HG02610 (cell line): ENCODE data around the gene GGT5.
"Not testable (repeated sequence)": the region's sequence is repeated elsewhere in the genome, so short reads cannot be mapped to it uniquely, and the experiment has no call there.

Experiments used
- ATAC-seq: cut with Tn5 transposase; IDR thresholded peaks from one replicate; pipeline ENCODE4 v1.9.1; 2021; ENCODE audit warnings: mild to moderate bottlenecking, moderate library complexity; ENCODE audit not compliant: unreplicated experiment

The GGT5 gene

DNA sequence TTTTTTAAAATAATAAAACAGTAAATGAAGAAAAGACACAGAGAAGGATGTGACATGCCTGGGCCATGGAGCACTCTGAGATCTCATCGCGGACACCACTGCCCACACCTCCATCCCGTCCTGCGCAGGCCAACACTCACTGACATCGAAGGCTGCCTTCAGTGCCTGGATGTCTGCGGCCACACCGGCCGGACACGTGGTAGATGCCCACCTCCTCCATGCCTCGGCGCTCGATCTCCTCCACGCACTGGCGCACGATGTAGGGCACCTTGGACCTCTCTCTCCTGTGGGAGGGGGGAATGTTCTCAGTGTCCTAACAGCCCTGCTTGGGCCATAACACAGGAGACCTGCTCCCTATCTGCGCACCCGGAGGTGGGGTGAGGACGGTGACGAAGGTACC lies 18.6 kb upstream of the GGT5 start:
- not testable (repeated sequence) for ATAC-seq

DNA sequence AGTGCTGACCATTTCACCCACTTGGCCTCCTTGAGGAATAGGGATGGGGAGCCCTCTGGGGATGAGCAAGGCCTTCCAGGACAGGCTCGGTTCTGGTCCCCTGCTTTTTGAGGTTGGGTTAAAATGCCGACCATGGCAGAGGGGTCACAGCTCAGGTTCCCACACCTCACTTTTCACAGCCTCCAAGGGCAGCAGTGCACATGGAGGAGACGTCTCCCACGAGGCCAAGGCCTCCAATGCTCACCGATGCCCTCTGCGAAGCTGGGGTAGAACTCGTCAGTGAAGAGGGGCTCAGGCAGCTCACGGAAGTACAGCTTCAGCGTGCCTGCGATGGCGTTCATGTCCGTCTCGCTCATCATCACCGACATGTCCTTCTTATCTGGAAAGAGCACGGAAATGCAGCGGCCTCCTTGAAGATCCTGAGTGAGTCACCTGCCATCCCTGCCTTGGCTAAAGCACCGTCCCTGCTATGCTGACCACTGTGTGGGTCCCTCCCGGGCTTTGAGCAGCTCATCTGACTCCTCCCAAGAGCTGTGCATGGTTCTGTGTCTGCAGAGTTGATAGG lies 17.4 kb upstream of the GGT5 start:
- ATAC-seq, result not testable (repeated sequence)

DNA sequence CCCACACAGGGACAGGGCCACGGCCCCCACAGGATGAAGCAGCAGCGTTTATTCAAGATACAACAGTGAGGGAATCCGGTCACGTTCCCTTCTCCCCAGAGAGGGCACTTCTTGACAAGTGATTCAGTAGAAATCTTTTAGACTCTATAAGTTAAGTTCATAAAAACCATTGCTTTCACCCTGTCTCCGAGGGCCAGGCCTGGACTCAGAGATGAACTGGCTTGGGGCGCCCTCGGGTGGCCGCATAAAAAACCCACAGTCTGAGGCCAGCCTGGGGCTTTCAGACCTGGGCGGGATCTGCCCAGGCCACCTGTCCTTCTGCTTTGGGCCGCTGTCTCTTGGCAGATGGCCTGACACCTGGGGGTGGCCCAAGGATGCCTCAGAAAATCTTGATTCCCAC lies 14.6 kb upstream of the GGT5 start:
- ATAC-seq, result not testable (repeated sequence)

DNA sequence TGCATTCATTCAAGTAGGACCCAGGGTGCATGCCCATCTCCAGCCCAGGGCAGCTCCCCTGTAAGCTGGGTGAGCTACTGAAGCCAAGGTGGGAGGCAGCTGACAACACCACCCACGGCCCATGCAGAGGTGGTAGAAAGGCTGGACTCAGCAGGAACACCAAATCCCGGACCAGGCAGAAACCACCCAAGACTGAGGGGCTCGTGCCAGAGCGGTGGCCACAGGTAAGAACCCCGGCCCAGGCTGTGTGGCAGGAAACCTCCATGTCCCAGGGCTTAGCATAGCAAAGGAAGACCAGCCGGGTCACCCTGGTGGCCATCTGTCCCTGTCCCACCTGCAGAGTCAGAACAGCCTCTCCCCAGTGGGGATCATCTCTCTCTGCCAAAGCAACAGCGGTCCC lies 11.9 kb upstream of the GGT5 start:
- not testable (repeated sequence) for ATAC-seq

DNA sequence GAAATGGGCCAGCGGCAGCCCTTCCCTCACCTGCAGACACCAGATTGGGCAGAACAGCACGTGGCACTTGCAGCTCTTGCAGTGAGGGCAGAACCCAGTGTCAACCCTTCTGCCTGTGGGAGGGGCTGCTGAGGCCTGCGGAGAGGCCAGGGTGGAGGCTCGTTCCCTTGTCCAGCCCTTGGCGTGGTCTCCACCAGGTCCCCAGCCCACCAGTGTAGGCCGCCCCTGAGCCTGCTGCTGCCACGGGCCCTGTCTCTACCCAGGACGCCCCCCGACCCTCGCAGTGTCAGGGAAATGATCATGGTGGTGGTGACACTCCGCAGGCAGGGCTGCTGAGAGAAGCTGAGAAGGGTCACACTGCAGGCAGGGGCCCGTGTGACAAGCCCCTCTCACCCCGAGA lies 11.3 kb upstream of the GGT5 start:
- ATAC-seq, result not testable (repeated sequence)

DNA sequence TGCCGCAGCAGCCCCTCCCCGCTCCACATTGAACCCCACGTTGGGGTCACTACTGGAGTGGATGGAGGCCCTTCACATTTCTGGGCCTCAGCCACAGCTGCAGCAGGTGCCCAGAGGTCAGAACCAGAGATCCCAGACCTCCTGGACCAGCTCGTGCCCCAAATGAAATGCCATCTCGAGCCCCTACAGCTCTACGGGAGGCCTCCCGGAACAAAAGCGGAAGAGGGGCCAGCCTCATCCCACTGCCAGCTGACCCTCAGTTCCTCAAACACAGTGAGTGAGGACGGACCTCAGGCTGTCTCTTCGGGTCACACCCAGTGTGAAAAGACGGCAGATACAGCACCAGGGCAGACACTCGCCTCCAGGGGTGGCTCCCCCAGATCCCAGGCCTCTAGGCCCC lies 8.2 kb upstream of the GGT5 start:
- ATAC-seq, result not testable (repeated sequence)

DNA sequence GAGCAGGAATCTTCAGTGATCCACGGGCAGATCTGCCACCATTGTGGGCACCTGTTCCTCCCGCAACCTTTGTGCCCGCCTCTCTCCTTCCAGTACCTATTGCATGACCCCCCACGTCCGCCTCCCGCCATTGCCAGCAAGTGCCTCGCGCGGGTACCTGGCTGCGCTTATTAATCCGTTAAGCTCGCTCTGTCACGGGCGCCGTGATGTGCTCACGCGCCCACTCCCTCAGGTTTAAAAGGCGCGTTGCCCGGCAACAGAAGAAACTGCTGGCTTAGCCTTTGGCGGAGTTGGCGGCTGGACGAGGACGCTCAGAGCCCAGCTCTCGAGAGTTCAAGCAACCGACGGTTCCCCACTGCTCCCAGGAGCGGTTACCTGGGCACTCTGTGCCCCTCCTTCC lies 6.4 kb upstream of the GGT5 start:
- ATAC-seq, result not testable (repeated sequence)

DNA sequence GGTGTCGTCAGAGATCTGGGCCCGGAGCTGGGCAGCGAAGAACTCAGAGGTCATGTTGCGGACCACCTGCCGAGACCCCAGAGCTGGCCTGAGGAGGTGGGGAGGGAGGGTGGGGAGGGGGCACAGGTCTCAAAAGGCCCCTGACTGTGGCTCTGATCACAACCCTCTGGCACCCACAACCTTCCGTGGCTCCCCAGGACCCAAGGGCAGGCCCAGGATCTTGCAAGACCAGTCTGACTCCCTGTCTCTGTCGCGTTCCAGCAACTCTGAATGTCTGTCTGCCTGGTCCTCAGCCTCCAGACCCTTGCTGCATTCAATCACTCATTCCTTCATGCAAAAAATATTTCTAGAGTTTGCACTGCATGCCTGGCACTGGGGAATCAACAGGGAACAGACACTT lies 4.5 kb upstream of the GGT5 start:
- ATAC-seq, result not testable (repeated sequence)

DNA sequence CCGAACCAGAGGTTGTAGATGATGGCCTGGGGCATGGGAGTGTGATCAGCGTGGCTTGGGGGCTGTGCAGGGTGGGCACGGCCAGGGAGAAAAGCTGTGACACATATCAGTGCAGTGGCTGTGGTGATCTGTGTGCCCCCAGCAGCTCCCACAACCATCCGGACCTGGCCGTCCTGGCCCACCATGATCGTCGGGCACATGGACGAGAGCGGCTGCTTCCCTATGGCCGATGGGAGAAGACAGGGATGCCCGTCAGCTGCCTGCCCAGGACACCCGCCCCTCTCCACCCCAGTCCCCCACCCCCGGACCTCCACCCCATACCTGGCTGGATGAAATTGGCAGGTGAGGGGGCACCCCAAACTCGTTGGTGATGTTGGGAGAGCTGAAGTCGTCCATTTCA lies 3.7 kb upstream of the GGT5 start:
- ATAC-seq, result not testable (repeated sequence)

DNA sequence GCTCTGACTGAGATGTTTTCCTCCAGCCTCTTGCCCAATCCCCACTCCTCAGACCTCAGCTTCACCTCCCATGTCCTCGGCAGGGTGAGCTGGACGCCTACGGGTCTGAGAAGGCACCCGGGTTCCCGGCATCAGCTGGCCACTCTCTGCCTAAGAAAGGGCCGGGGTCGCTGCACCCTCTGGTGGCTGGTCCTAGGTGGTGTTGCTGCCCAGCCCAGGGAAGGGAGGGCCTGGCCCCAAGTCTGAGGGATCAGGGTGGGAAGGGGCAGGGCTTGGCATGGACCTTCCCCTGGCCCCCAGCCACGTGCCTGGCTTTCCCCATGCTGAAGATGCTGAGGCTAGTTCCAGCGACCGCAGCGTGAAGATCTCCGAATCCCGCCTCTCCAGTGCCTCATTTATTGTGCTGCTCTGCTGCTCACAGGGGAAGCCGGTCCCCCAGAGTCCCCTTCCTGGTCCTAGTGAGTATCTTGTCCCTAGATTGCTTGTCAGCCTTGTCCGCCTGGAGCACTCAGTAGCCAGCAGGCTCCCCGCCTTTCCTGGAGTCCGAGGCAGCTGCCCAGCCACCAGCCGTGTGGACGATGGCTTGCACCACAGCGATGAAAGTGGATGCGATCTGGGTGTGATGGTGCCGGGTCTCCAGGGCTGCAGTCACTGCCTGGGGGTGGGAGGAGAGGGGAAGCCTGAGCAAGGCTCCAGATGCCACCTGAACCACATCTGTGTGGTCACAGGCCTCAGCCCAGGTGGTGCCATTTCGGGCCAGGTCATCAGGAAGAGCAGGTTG lies 2.9 kb upstream of the GGT5 start:
- no peak for ATAC-seq

DNA sequence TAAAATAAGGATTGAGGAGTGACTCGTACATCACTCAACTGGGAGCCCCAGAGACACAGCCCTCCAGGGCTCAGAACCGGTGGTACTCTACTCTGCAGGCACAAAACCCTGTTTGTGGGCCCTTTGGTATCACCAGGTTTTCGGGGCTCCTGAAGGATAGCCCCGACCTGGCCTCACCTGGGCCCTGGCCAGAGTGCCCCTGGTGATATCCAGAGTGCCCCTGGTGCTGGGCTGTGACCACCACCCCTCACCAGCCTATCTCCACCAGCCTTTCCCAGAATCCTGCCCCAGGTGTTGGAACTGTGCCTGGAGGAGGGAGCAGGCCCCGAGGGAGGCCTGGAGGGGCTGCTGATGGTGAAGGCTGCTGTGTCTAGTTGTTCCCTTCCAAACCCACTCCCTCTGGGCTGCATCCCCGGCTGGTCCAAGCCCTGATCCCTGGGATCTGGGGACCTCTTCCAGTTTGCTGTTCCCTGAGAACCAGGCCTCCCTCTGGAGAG lies 2.2 kb upstream of the GGT5 start:
- ATAC-seq, result no peak

DNA sequence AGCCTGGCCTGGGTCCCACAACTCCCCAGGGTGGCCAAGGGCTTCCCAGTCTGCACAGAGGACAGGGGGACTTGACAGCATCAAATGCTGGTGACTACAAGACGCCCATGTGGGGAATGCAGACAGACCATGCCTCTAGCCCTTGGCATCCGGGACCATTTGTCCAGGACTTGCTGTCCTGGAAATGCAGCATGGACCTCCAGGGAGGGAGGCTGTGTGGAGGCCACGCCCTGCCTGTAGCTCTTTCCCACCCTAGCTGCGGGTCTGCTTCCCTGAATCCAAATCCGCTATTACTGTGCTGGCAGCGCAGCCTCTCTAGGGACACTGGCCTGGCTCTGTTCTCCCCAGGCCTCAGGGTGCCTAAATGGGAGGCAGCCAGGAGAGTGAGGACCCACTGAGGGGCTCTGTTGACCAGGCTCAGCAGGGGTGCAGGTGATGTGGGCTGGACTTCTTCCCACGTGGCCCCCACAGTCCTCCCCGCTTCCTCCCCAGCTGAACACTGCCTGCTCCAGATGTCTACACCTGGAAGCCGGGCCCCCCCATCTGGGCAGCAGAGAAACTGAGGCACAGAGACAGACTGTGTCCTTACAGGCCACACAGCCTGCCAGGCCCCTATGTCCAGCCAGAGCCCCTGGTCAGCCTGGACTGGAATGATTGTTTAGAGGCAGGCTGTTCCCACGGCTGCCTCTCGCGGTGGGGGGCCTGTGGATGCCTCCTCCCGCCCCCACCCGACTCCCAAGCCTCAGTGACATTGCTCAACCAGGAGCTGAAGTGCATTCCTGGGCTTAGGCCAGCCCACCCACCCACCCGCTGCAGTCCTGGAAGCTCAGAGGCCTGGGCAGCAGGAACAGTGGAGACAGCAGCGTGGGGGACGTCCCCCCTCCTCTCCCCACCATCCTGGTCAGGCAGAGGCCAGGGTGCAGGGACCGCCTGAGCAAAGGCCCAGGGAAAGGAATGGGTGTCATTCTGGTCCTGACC lies 991 bp upstream of the GGT5 start:
- ATAC-seq, result not testable (repeated sequence)

DNA sequence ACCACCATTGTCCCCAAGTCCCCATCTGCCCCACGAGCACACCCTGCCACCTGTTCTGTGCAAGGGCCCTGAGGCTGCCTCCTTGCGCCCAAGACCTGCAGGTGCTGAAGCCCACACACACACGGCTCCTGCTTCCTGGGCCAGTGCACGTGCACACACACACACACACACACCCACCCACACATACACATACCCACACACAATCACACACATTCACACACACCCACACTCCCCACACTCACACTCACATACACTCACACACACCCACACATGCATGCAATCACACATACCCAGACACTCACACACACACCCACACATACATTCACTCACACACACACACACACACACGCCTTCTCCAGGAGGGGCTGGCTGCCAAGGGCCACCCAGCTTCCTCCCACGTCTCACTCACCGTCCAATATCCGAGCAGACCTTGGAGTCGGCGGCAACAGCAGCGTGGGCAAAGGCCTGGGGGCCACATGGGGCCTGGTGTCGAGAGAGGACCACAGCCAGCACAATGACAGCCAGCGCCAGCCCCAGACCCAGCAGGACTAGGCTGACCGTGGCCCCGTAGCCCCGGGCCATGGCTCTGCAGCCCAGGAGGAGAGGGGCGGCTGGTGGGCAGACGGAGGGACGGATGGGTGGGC lies 616 bp downstream of the GGT5 start:
- no peak for ATAC-seq

DNA sequence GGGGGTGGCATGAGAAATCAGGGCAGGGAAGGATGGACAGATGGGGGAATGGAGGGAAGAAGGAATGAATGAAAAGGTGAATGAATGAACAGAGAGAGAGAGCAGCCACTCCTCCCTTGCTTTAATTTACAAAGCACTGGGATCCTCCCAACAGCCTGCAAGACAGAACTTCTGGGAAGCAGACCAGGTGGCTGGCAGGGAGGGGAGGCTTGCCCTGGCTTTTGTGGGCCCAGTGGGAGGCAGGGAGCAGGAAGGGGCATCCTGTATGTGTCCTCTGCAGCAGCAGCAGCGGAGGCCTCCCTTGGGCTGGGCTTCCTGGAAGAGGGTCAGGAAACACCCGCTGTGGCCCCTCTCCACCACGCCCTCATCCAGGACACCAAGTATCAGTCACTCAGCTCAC lies 1.5 kb downstream of the GGT5 start:
- not testable (repeated sequence) for ATAC-seq

DNA sequence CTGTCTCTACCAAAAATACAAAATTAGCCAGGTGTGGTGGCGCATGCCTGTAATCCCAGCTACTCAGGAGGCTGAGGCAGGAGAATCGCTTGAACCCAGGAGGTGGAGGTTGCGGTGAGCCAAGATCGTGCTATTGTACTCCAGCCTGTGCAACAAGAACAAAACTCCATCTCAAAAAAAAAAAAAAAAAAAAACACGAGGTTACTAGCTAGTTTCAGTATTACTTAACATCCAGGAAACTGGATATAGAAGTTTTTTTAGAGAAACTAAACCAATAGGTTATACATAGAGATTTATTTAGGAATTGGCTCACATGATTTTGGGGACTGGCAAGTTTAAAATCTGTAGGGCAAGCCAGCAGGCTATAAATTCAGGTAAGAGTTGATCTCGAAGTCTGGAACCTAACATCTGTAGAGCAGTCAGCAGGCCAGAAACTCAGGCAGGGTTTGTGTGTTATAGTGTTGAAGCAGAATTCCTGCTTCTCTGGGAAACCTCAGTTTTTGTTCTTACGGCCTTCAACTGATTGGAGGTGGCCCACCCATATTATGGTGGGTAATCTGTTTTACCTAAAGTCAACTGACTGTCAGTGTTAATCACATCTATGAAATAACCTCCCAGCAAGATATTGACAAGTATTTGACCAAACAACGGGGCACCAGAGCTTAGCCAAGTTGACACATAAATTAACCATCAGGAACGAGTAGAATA lies 3.7 kb downstream of the GGT5 start:
- ATAC-seq, result not testable (repeated sequence)

DNA sequence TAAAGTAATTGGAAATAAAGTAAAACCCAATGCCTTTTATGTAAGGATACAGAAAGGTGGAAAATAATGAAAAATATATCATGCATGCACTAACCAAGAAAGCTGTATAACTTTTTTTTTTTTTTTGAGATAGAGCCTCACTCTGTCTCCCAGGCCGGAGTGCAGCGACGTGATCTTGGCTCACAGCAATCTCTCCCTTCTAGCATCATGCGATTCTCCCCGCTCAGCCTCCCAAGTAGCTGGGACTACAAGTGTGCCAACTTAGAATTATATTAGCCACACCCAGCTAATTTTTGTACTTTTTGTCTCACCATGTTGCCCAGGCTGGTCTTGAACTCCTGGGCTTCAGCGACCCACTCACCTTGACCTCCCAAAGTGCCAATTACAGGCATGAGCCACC lies 4.5 kb downstream of the GGT5 start:
- ATAC-seq, result no peak

DNA sequence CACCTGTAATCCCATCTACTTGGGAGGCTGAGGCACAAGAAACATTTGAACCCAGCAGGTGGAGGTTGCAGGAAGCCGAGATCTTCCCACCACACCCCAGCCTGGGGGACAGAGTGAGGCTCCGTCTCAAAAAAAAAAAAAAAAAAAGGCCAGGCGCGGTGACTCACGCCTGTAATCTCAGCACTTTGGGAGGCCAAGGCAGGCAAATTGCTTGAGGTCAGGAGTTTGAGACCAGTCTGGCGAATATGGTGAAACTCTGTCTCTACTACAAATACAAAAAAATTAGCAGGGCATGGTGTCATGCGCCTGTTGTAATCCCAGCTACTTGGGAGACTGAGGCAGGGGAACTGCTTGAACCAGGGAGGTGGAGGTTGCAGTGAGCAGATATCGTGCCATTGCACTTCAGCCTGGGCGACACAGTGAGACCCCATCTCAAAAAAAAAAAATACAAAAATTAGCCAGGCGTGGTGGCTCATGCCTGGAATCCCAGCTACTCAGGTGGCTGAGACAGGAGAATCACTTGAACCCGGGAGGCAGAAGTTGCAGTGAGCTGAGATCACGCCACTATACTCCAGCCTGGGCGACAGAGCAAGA lies 6.7 kb downstream of the GGT5 start:
- ATAC-seq, result not testable (repeated sequence)

DNA sequence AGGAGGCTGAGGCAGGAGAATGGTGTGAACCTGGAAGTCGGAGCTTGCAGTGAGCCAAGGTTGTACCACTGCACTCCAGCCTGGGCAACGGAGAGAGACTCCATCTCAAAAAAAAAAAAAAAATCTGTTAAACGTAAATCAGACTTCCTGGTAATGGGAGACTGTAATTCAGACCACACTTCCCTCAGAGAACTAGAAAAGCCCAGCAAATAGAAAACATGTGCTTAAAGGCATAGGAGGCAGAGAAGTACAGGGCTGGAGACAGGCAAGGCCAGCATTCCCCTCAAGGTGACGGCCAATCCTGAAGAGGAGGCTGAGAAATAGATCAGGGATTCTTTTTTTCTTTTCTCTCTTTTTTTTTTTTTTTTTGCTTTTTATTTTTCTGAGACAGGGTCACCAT lies 8.2 kb downstream of the GGT5 start:
- ATAC-seq, result no peak

DNA sequence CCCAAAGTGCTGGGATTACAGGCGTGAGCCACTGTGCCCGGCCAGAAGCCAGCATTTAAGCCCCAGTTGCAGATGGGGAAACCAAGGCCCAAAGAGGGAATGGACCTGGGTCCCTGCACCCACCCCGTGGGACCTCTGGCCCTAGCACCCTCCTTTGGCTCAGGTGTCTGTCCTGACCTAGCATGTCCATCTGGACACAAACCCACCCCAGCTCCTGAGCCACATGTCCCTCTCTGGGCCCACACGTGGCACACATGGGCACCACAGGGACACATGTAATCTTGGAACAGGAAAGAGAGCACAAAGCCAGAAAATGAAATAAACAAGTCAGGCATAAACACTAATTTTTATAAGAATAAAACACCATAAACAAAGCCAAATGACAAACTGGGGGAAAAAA lies 9.6 kb downstream of the GGT5 start:
- ATAC-seq, result no peak

DNA sequence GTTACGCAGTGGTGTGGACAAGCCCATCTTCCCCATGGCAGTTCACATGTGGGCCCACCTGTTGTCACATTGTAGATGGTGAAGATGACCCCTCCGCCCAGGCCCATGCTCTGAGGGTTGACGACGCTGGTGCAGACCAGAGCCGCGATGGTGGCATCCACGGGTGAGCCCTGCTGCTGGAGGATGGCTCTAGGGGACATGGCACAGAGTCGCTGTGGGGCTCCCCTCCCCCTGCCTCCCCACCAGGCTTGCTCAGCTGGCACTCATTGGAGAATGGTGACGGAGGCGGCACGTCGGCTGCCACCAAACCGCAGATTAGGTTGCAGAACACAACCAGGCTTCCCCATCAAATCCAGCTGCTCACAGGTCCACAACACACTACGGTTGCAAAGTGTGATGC lies 11.1 kb downstream of the GGT5 start:
- ATAC-seq, result no peak
